Stimulated activated CD4-positive, alpha-beta T cell treated with anti-CD3 and anti-CD28 coated beads, Interleukin-15, amount 100 ng/mL, for 48 hours (primary cell): Measurements from ENCODE around the gene ANP32A.
"Not testable (repeated sequence)": the region's sequence is repeated elsewhere in the genome, so short reads cannot be mapped to it uniquely, and the experiment has no call there.

Source experiments
- DNase-seq, 2 donors: peaks; one replicate each; pipeline ENCODE4 v3.0.0-alpha.2; 2020; ENCODE audit warnings: low read depth in 2 of 2

The ANP32A gene

DNA sequence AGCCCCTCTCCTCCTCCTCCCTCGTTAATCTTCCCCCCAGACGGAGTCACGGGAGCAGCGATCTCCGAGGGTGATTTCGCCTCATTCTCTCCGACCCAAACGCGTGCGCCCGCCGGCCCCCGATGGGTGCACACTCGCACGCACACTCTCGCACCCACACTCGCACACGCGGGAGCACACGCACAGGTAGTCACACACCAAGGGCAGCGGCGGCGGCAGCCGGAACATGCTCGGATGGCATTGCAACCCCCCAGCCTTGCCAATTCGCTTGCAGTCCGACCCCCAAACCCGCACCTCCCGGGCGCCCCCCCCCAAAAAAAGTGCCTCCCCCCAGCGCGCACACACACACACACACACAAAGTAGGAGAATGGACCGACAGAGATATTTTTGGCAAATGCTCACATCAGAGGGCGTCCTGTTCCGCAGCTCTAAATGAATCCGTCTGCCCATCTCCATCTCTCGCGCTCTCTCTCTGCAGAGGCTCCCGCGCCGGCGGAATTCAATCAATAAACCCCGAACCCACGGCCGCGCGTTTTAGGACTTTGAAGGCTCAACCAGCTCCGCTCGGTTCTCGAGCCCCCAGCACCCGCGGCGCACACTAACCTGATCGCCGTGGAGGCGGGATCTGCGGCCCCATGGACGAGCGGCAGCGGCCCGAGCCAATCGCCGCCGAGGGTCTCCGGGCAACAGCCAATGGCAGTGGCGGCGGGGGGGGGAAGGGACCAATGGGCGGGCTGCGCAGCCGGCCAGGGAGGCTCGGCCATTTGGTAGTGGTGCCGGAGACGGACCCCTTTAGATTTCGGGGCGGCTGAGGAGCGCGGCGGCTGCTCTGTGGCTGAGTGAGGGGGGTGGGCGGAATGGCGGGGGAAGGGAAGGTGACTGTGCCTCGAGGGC, at the start of gene ANP32A:
ANP32A (minus strand) TSS at position 601 of the 895 bp plus-strand sequence; CDS start at position 457, 144 bp downstream.
- peak; percentile 93 to 96 for DNase-seq

GRCh38 chr15:68868296-68868695, 47.6 kb upstream of the ANP32A start:
- no peak for DNase-seq

DNA sequence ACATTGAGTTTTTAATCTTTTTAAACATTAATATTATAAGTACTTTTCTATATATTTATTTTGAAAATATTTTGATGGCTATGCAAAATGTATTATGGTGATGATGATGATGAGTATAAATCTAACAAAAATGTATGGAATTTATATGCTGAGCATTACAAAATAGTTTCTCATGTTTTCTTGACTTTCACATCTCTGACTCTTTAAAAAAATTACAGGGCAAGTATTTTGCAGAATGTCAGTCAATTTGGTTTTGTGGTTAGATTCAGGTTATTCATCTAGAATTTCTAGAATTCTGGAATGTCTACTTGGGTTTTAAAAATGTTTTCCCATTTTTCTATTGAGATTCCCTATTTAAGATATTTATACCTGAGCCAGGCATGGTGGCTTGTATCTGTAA, 41.7 kb upstream of the ANP32A start:
- DNase-seq: no peak

- not testable (repeated sequence) for DNase-seq
These were observed 38.0 kb upstream of the ANP32A start for GRCh38 chr15:68858666-68859065.

DNA sequence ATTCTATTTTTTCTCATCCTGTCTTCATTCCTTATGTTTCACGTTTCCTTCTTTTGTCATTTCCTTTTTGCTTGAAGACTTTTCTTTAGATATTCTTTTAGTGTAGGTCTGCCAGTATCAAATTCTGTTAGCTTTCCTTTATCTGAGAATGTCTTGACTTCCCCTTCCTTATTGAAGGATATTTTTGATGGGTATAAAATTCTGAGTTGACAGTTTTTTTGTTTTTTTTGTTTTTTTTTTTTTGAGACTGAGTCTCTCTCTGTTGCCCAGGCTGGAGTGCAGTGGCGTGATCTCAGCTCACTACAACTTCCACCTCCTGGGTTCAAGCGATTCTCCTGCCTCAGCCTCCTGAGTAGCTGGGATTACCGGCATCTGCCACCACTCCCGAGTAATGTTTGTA, 36.7 kb upstream of the ANP32A start:
- not testable (repeated sequence) for DNase-seq

- no peak for DNase-seq
These were observed 31.8 kb upstream of the ANP32A start for GRCh38 chr15:68852461-68852860.

GRCh38 chr15:68851971-68852370, 31.3 kb upstream of the ANP32A start:
- no peak for DNase-seq

GRCh38 chr15:68849497-68849896, 28.8 kb upstream of the ANP32A start:
- no peak for DNase-seq

GRCh38 chr15:68846851-68847439, 26.2 kb upstream of the ANP32A start:
- no peak for DNase-seq

- no peak for DNase-seq
These were observed 24.3 kb upstream of the ANP32A start for GRCh38 chr15:68844856-68845550.

GRCh38 chr15:68843425-68844311, 23.0 kb upstream of the ANP32A start:
- no peak for DNase-seq

DNA sequence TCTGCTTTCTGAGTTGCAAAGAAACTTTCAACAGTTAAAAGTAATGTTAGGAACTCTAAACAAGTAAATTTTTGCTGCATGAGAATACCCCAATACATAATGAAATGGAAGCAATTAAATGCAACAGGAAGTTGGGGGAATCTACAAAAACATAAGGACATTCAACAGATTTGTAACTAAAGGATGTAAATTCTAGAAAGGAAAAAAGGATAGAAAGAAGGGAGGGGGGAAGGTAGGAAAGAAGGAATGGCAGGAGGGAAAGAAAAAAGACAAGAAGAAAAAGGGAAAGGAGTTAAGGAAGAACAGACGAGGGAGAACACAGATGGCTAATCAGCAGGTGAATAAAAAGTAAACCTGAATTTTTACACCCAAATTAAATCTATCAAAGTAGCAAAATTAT, 22.3 kb upstream of the ANP32A start:
- DNase-seq: no peak

DNA sequence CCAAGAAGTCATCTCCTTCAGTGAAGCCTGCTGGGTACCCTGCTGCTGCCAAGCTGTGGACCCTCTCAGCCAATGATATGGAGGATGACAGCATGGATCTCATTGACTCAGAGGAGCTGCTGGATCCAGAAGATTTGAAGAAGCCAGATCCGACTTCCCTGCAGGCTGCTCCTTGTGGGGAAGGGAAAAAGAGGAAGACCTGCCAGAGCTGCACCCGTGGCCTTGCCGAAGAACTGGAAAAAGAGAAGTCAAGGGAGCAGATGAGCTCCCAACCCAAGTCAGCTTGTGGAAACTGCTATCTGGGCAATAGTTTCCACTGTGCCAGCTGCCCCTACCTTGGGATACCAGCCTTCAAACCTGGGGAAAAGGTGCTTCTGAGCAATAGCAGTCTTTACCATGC, 13.7 kb upstream of the ANP32A start:
- DNase-seq: no peak

DNA sequence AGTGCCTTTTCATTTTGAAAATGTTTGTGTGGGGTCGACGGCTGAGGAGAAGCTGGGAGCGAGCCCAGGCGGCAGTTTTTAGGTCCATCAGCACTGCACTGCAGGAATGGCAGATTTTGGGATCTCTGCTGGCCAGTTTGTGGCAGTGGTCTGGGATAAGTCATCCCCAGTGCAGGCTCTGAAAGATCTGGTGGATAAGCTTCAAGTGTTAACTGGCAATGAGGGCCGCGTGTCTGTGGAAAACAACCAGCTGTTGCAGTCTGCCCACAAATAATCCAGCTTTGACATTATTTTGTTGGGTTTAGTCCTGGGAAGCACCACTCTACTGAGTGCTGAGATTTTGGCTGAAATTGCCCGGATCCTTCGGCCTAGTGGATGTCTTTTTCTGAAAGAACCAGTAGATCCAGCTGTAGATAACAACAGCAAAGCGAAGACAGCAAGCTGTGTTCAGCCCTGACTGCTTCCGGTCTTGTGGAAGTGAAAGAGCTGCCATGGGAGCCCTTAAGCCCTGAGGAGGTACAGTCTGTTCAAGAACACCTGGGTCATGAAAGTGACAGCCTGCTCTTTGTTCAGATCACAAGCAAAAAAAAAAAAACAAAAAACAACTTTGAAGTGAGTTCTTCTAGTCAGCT, 13.1 kb upstream of the ANP32A start:
- DNase-seq: no peak

DNA sequence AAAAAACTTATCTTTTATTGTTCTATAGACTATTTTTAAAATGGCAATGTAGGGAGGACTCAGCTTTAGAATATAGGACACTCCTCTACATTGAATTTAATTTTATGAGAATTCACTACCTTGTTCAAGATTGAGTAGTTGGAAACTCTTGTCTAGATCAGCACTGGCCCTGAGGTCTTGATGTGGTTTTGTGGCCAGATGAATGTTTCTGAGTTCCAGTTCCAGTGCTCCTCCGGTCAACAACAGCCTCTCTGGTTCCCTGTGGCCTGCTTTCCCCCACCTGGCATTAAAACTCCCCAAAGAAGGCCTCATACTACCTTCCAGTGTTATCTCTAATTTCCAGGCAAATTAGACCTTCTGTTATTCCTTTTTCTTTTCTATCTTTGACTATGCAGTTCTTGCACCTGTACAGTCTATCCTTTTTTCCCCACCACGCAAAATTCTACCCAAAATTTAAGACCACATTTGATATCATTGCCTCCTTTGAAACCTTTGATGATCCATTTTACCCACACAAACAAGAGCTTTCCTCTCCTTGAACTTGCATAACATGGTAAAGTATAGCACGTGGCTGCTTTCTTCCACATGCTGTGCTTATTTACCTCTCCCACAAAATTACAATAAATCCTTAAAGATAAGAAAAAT, 9.6 kb upstream of the ANP32A start:
- DNase-seq: no peak

- DNase-seq: no peak
These were observed 8.4 kb upstream of the ANP32A start for GRCh38 chr15:68829068-68829467.

GRCh38 chr15:68823561-68823960, 2.9 kb upstream of the ANP32A start:
- DNase-seq: no peak

DNA sequence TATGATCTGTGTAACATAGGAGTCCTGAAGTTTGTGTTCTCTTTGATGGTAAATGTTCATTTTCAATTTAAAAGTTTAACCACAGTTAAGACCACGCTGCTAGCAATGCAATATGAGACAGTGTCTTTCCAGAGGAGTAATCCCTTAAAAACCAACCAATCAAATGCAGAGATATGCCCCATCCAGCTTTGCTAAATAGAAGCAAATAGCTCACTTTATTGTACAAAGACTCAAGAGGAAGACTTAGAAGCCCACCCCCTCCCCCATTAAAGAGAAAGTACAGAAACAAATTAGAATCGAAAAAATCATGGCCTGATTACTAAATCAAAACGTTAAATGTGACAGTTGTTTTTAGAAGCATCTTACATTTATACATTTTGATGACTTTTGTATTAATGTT, 2.1 kb upstream of the ANP32A start:
- no peak for DNase-seq

DNA sequence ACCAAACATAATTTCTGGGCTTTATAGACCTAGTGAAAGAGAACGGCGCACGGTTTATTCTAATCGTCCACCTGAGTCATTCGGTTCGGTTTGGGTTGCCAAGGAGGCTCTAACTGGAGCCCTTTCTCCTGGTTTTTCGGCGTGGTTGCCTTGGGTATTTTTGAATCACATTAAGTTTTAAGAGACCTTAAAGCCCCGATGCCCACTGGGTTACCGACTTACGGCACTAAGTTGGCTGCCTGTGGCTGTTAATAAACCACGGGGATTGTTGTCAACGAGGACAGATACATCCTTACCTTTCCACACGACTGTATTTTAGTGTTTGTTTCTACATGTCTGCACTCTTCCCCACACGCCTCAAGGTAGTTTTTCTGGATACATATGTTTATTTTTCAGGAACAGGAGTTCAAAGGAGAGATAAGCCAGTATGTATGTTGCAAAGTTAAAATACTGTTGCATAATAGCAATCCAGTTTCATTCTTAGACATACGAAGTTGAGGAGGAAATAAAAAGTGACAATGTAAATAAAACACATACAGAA, 1.2 kb upstream of the ANP32A start:
- no peak for DNase-seq

DNA sequence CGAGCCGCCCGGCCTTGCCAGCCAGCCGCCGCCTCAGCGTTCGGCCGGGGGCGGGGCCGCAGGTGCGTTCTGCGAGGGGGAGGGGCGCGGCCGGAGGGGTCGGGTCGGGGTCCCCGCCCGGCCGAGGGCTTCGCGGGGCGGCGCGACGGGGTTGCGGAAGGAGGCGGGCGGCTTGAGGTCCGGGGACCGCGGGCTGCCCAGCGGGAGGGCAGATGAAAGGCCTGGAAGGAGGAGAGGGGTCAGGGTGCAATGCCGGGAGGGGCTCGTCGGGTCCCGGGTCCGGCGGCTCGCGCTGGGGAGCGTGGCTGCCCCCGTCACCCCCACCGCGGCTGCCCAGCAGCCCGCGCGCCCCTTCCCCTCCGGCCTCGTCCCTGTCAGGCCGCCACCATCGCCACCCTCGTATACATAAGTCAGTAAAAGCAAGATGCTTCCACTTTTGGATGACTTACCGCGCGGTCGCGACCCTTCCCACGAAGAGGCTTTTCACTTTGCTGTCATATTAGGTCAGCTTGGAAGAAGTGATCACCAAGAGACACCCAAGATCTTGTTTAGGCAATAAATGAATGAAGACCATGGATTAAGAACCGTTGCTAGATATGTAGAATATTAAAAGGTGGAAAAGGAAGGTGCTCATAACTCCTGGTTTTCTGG, 620 bp upstream of the ANP32A start:
- DNase-seq: no peak
